Measurements from ENCODE around the gene TGFBRAP1.

The TGFBRAP1 gene

DNA sequence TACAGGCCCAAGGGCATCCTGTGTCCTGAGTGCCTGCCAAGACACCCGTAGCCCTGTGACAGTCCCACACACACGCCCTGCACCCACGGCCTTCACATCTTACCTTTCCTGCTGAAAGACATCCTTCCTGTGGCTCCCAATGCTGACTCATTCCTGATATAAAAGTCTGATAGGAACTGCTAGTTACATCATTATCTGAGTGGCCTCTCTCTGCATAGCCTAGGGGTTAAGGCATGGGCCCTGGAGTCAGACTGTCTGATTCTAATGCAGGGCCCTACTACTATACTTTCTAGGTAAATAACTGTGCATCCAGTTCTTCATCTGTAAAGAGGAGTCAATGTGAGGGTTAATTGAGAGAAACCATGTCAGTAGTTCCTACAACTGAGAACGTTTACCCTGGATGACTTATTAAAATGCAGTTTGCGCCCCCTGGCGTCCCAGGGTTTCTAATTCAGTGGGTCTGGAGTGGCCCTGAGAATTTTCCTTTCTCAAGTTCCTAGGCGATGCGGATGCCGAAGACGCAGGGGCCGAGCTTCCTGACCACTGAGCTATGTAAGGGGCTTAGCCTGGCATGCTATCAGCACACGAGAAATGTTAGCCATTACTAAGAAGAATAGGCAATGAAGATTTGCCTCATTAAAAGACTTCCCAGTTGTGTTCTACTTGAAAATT is 94.0 kb downstream of the TGFBRAP1 start:
- H3K27ac ChIP-seq (ENCODE audit: low read depth, low read length), result no peak overlapping the region
- no peak overlapping the region for H3K4me3 ChIP-seq (ENCODE audit: low read length)
- no peaks in the 10 kb centered on the region for H3K36me3 ChIP-seq (ENCODE audit: insufficient read depth, low read length)
- WGBS, result 28% methylated on average over 12 of the region's 12 CpGs
- peaks cover 16% of the 10 kb centered on the region; the same call in 1 of the 2 replicates for H3K27me3 ChIP-seq (ENCODE audit: insufficient read depth, low read length)
- H3K4me1 ChIP-seq (ENCODE audit: insufficient read depth, low read length), result peaks cover 9% of the 10 kb centered on the region
- H3K9ac ChIP-seq (ENCODE audit: low read depth, low read length), result no peak overlapping the region
- no peaks in the 10 kb centered on the region for H3K9me3 ChIP-seq (ENCODE audit: insufficient read depth, low read depth, low read length)

DNA sequence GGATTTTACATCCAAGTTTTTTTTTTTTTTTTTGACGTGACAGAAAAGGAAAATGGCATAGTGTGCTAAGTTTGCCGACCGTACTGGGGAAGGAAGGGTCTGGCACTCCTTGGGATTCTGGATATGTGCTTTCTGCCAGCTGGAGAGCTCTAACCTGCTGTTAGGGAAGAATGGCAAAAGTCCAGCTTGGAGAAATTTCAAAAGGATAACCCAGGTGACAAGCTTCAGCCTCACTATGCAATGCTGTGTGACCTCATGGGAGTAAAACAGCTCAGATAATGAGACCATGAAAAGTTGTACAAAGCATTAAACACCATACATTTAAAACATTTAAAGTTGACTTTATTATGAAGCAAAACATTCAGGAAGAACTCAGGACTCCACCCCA is 98.3 kb downstream of the TGFBRAP1 start:
- Histone ChIP-seq H3K4me3 (ENCODE audit: low read length) (no peak overlapping the region), H3K27me3 (ENCODE audit: insufficient read depth, low read length) (no peaks in the 10 kb centered on the region), H3K4me1 (ENCODE audit: insufficient read depth, low read length) (peaks cover 3% of the 10 kb centered on the region; the same call in 1 of the 2 replicates), H3K9me3 (ENCODE audit: insufficient read depth, low read depth, low read length) (no peaks in the 10 kb centered on the region), H3K36me3 (ENCODE audit: insufficient read depth, low read length) (no peaks in the 10 kb centered on the region), H3K27ac (ENCODE audit: low read depth, low read length) (no peak overlapping the region), H3K9ac (ENCODE audit: low read depth, low read length) (no peak overlapping the region)
- WGBS, result 94% methylated on average over 3 of the region's 3 CpGs

DNA sequence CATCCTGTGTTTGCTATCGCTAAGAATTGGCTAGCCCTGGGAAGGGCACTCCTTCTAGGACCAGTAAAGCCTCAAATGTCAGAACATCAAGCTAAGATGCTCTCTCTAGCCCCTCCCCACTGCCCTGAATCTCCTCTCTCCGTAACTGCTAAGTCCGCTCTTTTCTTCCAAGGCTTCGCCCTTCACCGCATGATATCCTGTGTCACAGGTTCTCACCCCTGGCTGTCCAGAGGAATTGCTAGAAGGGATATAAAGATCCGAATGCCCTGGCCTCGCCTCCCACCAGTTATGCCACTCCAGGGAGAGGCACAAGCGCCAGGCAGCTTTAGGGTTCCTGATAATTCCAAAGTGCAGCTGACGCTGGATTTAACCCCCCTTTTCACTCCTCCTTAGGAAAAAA is 105.1 kb downstream of the TGFBRAP1 start:
- no peaks in the 10 kb centered on the region for H3K27me3 ChIP-seq (ENCODE audit: insufficient read depth, low read length)
- H3K4me1 ChIP-seq (ENCODE audit: insufficient read depth, low read length), result no peaks in the 10 kb centered on the region
- WGBS, result 88% methylated on average over 9 of the region's 9 CpGs
- H3K4me3 ChIP-seq (ENCODE audit: low read length), result no peak overlapping the region
- no peak overlapping the region for H3K9ac ChIP-seq (ENCODE audit: low read depth, low read length)
- no peak overlapping the region for H3K27ac ChIP-seq (ENCODE audit: low read depth, low read length)
- H3K9me3 ChIP-seq (ENCODE audit: insufficient read depth, low read depth, low read length), result no peaks in the 10 kb centered on the region
- no peaks in the 10 kb centered on the region for H3K36me3 ChIP-seq (ENCODE audit: insufficient read depth, low read length)

DNA sequence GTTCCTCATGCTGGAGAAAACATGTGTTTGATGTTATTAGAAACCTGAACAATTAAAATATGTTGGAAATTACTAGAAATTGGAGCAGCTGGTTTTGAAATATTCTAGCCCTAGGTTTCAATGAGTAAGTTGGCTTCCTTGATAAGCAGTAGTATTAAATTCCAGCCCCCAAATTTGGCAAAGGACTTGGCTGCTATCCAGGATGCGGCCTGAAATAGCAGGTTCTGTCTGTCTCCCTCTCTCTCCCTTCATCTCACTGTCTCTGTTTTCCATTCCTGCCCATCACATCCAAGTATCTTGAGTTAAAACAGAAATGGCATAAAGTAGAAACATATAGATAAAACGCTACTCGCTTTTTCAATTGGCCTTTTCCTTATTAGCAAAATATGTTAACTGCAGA is 108.9 kb downstream of the TGFBRAP1 start:
- H3K4me3 ChIP-seq (ENCODE audit: low read length), result no peak overlapping the region
- no peaks in the 10 kb centered on the region for H3K27me3 ChIP-seq (ENCODE audit: insufficient read depth, low read length)
- no peak overlapping the region for H3K9ac ChIP-seq (ENCODE audit: low read depth, low read length)
- H3K4me1 ChIP-seq (ENCODE audit: insufficient read depth, low read length), result no peaks in the 10 kb centered on the region
- H3K36me3 ChIP-seq (ENCODE audit: insufficient read depth, low read length), result no peaks in the 10 kb centered on the region
- no peak overlapping the region for H3K27ac ChIP-seq (ENCODE audit: low read depth, low read length)
- H3K9me3 ChIP-seq (ENCODE audit: insufficient read depth, low read depth, low read length), result no peaks in the 10 kb centered on the region
- 90% methylated on average over 1 of the region's 3 CpGs for WGBS

DNA sequence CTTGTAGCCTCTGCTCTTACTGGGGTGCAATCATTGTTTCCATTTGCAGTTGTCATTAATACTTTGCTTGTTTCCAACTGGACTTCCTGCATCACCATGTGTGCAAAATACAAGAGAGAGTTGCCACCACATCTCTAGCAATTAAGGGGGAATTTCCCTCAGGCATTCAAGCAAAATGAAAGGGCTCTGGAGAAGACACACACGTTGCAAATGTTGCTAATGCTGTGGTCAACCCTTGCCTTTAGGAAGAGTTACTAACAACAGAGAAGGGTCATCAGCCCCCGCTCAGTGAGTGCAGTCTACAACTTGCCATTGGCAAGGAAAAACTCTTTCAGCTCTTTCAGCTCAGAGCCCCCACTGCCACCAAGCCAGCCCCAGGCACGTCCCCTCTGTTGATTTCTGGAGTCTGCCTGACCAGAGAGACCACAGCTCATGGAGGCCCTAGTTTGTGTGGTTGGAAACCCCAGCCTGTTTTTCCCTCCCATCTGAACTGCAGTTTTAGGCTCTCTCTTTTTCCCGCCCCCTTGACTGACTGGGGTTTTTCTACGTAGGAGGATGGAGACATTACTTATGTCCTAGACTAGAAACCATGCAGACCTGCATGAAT is 113.8 kb downstream of the TGFBRAP1 start:
- 74% methylated on average over 5 of the region's 5 CpGs for WGBS
- Histone ChIP-seq H3K36me3 (ENCODE audit: insufficient read depth, low read length) (no peaks in the 10 kb centered on the region), H3K9me3 (ENCODE audit: insufficient read depth, low read depth, low read length) (no peaks in the 10 kb centered on the region), H3K4me1 (ENCODE audit: insufficient read depth, low read length) (no peaks in the 10 kb centered on the region), H3K9ac (ENCODE audit: low read depth, low read length) (no peak overlapping the region), H3K4me3 (ENCODE audit: low read length) (no peak overlapping the region), H3K27ac (ENCODE audit: low read depth, low read length) (no peak overlapping the region), H3K27me3 (ENCODE audit: insufficient read depth, low read length) (no peaks in the 10 kb centered on the region)
